SKM-1 (cell line): ENCODE data around the gene RPUSD3.

Experiments used
- DNase-seq: peaks from one replicate; lab custom pipeline; 2025; ENCODE audit not compliant: unreplicated experiment; lab: John Stamatoyannopoulos, UW

Gene RPUSD3

GRCh38 chr3:9806688-9807589 is 36.9 kb downstream of the RPUSD3 start:
- DNase-seq: no peak

GRCh38 chr3:9806137-9806536 is 37.7 kb downstream of the RPUSD3 start:
- DNase-seq: no peak

- DNase-seq: no peak
Observed at GRCh38 chr3:9804996-9805395, 38.8 kb downstream of the RPUSD3 start.

- no peak for DNase-seq
Observed at GRCh38 chr3:9803494-9803893, 40.3 kb downstream of the RPUSD3 start.

- no peak for DNase-seq
Observed at GRCh38 chr3:9800529-9800928, 43.3 kb downstream of the RPUSD3 start.

GRCh38 chr3:9797196-9797945 is 46.4 kb downstream of the RPUSD3 start:
- no peak for DNase-seq

- DNase-seq: no peak
Observed at GRCh38 chr3:9795207-9795606, 48.6 kb downstream of the RPUSD3 start.

GRCh38 chr3:9794400-9794799 is 49.4 kb downstream of the RPUSD3 start:
- DNase-seq: no peak

- DNase-seq: peak; percentile 38
Observed at GRCh38 chr3:9793161-9793781, 50.5 kb downstream of the RPUSD3 start.

- peak; percentile 95 for DNase-seq
Observed at GRCh38 chr3:9792405-9793160, 51.2 kb downstream of the RPUSD3 start, which contains the start of the genes ARPC4 and TADA3. Gene ARPC4, plus strand, starts transcription at chr3:9793082. Its CDS starts 40 bp downstream, at chr3:9793122. Gene TADA3, minus strand, starts transcription at chr3:9792473. Its CDS starts 1,007 bp downstream, at chr3:9791466.

- DNase-seq: peak; percentile 75
Observed at GRCh38 chr3:9791790-9792404, 51.9 kb downstream of the RPUSD3 start.

- no peak for DNase-seq
Observed at GRCh38 chr3:9791127-9791526, 52.7 kb downstream of the RPUSD3 start.
